DMS 273 treated with DMSO at 0.1 percent for 48 hours (cell line): ENCODE data around the gene SLC25A26.
"Not testable (repeated sequence)": the region's sequence is repeated elsewhere in the genome, so short reads cannot be mapped to it uniquely, and the experiment has no call there.

Experiments
- DNase-seq: peaks from one replicate; lab custom pipeline; 2025; lab: John Stamatoyannopoulos, UW

Gene SLC25A26

DNA sequence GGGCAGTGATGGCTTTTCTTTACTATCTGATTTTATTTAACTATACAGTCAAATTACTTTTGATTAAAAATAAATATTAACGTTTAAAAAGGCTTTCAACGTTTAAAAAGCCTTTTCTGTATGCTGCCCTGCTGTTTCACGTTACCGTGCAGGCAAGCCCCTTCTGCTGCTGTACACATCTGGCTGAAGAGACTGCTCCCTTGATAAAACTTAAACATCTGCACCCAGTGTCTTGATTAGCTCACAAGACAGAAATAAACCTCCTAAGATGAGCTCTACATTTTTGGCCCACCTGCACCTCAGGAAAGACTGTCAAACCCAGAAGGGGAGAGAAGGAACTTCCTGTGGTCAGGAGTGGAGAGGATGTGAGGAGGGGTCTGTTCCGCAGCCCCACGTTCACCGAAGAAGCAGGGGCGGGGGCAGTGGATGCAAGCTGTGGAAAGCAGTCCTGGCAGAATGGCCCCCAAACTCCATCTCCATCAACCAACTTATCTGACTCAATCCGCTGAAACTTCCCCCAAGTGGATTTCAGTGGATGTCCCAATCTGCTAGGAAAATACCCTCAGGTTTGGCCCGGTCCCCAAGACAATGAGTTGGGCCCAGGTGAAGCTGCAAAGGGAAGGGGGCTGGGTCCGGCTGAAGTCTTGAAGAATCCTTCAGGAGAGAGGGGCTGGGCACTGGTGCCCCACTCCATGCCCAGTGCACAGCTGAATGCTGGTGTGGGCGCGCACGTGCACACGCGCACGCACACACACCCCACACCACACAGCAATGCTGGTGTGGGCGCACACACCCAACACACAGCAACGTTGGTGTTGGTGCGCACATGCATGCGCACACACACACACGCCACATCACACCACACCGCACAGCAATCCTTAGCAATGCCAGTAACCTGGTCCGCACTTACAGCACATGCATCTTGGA lies 191.4 kb downstream of the SLC25A26 start:
- no peak for DNase-seq

DNA sequence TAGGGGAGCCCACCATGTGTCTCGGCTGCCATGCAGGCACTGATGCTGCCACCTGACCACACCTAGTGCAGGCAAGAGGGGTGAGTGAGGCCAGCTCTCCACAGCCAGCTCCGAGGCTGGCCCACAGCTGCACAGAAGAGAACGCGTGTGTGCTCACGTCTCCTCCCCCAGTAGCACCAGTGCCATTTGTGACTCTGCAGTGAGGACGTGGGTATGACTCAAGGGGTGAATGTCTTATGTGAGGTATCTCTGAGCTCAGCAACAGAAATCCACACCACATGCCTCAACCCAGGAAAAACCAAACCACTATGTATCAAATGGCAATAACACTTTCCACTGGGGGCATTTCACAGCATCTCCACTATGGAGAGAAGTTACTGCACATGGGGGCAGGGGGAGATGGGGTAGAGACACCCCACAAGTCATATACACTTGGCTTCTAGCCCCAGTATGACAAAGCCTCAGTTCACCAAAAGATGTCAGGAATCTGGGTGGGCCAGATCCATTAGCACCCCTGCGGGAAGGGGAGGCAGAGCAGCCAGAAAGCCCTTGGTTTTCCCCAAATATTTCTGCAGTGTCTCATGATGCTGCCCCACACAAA lies 192.4 kb downstream of the SLC25A26 start:
- no peak for DNase-seq

DNA sequence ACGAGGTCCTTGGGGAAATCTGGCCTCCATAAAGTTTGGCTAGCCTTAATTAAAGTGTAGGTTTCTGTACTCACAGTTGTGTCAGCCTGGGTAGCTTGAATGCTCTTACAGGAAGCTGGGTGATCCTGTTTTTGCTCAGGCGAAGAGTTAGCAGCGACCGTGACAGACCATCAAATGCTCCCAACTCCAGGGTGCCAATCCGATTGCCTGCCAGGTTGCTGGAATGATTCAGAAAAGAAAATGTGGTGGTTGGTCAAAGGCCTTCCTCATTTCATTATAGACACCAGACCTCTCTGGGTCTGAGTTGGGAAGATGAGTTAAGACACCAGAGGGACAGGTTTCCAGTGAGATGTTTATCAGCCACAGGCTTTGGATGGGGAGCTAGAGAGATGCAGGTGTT lies 194.0 kb downstream of the SLC25A26 start:
- no peak for DNase-seq

- DNase-seq = no peak
Observed at GRCh38 chr3:66415867-66416428, 195.1 kb downstream of the SLC25A26 start.

DNA sequence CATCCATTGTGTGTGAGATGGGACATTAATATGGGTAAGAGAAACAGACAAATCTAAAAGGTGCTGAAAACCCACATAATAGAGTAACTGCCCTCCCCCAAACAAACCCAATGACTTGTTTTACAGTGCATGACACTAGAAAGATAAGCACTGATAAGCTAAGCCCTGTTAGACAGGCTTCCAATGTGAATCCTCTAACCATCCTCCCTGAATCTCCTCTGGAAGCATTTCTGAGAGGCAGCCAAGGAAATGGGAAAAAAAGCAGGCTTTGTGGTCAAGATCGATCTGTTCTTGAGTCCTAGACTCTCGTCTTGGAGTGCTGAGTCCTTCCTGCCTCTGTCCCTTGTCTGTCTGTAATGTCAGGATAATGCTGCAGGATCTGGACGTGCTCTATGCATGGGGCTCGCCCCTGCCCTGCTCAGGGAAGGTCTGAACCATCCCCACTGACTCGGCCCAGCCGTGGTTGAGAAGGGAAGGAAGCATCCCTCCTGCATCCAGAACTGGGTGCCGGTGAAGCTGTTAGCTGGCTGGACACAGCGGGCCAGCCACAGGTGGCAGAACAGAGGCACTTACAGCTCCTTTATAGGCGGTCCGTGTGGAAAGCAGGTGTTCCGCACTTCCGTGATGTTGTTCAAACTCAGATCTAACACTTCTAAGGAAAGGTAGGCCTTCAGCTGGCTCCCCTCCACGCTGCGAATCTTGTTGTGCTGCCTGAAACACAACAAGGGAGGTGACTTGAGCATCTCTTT lies 195.9 kb downstream of the SLC25A26 start:
- DNase-seq = no peak

DNA sequence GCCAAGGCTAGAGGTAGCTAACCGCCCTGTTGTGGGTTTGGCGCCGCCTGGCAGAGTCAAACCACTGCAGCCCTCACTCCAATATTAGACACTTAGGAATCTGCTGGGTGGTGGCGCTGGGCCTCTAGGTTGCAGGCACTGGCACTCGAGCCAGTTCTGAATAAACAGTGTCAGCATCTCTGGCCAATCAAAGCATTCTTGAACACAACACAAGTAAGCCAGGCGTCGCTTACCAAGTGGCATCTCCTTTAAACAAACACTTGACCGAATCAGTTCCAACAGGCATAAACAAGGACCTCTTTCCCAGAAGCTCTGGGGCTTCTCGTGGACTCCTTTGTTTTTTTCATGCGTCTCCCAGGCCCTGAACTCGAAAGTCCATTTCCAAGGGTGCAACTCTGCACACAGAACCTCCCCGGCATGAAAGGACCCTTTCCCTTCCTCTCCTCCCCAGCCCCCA lies 197.7 kb downstream of the SLC25A26 start:
- DNase-seq = no peak

GRCh38 chr3:66419036-66419435 lies 198.2 kb downstream of the SLC25A26 start:
- no peak for DNase-seq

DNA sequence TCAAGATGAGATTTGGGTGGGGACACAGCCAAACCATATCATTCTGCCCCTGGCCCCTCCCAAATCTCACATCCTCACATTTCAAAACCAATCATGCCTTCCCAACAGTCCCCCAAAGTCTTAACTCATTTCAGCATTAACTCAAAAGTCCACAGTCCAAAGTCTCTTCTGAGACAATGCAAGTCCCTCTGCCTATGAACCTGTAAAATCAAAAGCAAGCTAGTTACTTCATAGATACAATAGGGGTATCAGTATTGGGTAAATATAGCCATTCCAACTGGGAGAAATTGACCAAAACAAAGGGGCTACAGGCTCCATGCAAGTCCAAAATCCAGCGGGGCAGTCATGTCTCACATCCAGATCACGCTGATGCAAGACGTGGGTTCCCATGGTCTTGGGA lies 200.3 kb downstream of the SLC25A26 start:
- not testable (repeated sequence) for DNase-seq

- DNase-seq = not testable (repeated sequence)
Observed at GRCh38 chr3:66421893-66422292, 201.1 kb downstream of the SLC25A26 start.

DNA sequence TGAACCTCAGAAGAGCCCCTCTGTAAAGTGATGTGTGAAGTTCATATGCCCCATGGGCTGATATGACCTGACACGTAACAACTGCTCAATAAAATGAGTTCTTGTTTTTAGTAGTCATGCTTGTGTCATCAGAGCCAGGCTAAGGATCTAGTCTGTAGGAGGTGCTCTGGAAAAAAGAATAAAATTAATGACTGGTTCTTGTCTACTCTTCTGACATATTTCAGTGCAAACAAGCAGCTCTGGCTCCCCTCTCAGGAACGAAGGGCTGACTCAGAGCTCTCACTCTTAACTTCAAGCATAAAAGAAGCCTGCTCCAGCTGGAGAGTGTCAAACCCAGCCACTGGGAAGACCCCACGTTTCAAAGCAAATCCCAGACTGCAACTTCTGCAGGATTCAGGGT lies 203.0 kb downstream of the SLC25A26 start:
- DNase-seq = no peak

DNA sequence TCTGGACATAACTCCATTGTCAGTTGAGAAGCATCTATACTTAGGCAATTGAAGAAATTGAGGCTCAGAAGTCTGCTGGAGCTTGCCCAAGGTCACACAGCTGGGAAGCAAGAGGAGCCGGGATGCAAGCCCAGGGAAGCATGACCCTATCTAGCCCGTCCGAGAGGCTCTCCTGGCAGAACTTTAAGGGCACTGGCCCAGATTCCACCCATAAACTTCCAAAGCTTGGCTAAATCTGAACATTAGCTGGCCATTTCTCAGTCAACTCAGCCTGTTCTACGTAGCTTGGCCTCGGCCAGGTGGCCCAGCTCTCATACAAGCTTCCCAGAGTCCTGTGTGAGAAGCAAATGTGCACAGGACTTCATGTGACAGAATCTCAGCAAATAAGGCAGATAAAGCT lies 204.2 kb downstream of the SLC25A26 start:
- no peak for DNase-seq

GRCh38 chr3:66425576-66426114 lies 204.8 kb downstream of the SLC25A26 start:
- peak; percentile 33 for DNase-seq

- DNase-seq = no peak
Observed at GRCh38 chr3:66426135-66426534, 205.3 kb downstream of the SLC25A26 start.

- no peak for DNase-seq
Observed at GRCh38 chr3:66427352-66427751, 206.6 kb downstream of the SLC25A26 start.

- DNase-seq = no peak
Observed at GRCh38 chr3:66427951-66428474, 207.2 kb downstream of the SLC25A26 start.
